Measurements from ENCODE around the gene ATP10D. TPM values are rescaled to one million over a fixed set of nuclear protein-coding genes. Genes with fewer than 3 reads are reported as not detected.
A peak's percentile ranks its signal among the peaks of the same experiment; 100 is the strongest.

The ATP10D gene
- total RNA-seq, 1 experiment from 2014 or later: 13.8 TPM

DNA sequence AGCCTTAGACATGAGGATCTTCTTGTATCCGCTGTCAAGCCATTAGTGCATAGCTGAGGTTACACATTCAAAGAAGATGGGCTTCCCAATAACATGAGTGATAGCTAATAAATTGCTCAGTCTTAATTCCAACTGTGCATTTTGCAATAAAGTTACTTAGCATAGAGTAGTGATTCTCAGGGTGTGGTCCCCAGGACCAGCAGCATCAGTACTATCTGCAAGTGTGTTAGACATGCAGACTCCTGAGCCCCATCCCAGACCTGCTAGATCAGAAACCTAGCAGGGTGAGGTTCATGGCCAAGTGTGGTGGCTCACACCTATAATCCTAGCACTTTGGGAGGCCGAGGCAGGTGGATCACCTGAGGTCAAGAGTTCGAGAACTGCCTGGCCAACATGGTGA, 20.1 kb downstream of the ATP10D start:
- intact Hi-C loops (cut with micrococcal nuclease; ENCODE audit: unreplicated experiment): no loop called here
- no peaks in the 10 kb centered on the region for H3K27me3 Mint-ChIP-seq (ENCODE audit: unreplicated experiment)
- peaks cover 9% of the 10 kb centered on the region for H3K4me1 Mint-ChIP-seq (ENCODE audit: low read depth, unreplicated experiment)
- no TSS peak for BruUV-seq (replicated peaks)
- H3K9me3 Mint-ChIP-seq (ENCODE audit: low read depth, unreplicated experiment): no peaks in the 10 kb centered on the region
- no peak overlapping the region for H3K4me3 Mint-ChIP-seq (ENCODE audit: low read depth, unreplicated experiment)
- H3K36me3 Mint-ChIP-seq (ENCODE audit: insufficient read depth, unreplicated experiment): no peaks in the 10 kb centered on the region
- CTCF ChIA-PET: no interaction called here
- H3K27ac Mint-ChIP-seq (ENCODE audit: unreplicated experiment): no peak overlapping the region
- DNase-seq: no peak
- TF ChIP-seq, protein P1, sequence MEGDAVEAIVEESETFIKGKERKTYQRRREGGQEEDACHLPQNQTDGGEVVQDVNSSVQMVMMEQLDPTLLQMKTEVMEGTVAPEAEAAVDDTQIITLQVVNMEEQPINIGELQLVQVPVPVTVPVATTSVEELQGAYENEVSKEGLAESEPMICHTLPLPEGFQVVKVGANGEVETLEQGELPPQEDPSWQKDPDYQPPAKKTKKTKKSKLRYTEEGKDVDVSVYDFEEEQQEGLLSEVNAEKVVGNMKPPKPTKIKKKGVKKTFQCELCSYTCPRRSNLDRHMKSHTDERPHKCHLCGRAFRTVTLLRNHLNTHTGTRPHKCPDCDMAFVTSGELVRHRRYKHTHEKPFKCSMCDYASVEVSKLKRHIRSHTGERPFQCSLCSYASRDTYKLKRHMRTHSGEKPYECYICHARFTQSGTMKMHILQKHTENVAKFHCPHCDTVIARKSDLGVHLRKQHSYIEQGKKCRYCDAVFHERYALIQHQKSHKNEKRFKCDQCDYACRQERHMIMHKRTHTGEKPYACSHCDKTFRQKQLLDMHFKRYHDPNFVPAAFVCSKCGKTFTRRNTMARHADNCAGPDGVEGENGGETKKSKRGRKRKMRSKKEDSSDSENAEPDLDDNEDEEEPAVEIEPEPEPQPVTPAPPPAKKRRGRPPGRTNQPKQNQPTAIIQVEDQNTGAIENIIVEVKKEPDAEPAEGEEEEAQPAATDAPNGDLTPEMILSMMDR (IDR thresholded peaks at IDR 0.05; ENCODE audit: unreplicated experiment): no peak

DNA sequence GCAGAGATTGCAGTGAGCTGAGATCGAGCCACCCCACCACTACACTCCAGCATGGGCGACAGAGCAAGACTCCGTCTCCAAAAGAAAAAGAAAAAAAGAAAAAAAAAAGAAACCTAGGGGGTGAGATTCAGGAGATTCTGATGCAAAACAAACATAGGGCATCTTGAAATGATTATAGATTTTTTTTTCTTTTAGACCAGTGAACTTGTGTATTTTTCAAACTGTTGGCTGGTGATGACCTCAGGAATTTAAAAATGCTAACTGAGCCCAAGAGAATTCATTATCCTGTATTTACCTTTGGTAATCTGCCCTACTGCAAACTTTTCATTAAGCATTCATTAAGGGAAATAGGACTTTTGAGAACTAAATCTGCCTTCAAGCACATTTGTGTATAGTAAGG, 20.6 kb downstream of the ATP10D start:
- CTCF ChIA-PET: no interaction called here
- intact Hi-C loops (cut with micrococcal nuclease; ENCODE audit: unreplicated experiment): no loop called here
- no TSS peak for BruUV-seq (replicated peaks)
- peaks cover 14% of the 10 kb centered on the region for H3K4me1 Mint-ChIP-seq (ENCODE audit: low read depth, unreplicated experiment)
- H3K27ac Mint-ChIP-seq (ENCODE audit: unreplicated experiment): no peak overlapping the region
- no peaks in the 10 kb centered on the region for H3K36me3 Mint-ChIP-seq (ENCODE audit: insufficient read depth, unreplicated experiment)
- TF ChIP-seq, protein P1 (IDR thresholded peaks at IDR 0.05; ENCODE audit: unreplicated experiment): no peak
- H3K27me3 Mint-ChIP-seq (ENCODE audit: unreplicated experiment): no peaks in the 10 kb centered on the region
- no peaks in the 10 kb centered on the region for H3K9me3 Mint-ChIP-seq (ENCODE audit: low read depth, unreplicated experiment)
- no peak for DNase-seq
- H3K4me3 Mint-ChIP-seq (ENCODE audit: low read depth, unreplicated experiment): no peak overlapping the region

DNA sequence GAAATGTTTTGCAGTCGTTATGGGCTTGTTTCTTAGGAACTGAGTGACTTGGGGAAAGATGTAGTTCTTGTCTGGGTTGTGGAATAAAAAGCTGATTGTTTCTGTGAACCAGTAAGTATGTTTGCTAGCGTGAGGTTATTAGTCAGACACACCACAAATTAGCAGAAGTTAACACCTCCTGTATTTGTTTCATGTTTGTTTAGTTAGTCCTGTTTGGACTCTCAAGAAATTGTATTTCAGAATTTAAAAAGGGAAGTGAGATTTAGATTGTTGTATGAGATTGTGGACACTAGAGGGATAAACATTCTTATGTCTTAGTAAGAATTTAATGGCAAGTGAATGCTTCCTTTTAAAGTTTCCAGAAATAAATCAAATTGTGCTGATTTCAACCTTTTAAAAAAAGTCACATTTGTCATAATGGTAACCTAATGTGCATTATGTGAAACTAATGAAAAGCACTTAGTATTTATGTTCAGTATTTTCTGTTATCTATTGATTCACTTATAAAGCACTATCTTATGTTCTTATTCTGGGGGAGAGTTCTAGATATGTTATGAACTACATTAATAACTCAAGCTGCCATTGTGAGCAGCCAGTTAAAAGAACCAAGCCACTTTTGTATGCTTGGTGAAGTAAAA, 25.6 kb downstream of the ATP10D start:
- CTCF ChIA-PET: interaction anchor here (0.8 kb wide), 1 partner anchor 247 kb away, joined by 3 read pairs; no protein-coding TSS in a partner anchor
- TF ChIP-seq, protein P1 (IDR thresholded peaks at IDR 0.05; ENCODE audit: unreplicated experiment): no peak
- Mint-ChIP-seq H3K27ac (ENCODE audit: unreplicated experiment) (peak overlapping the region; percentile 7), H3K4me3 (ENCODE audit: low read depth, unreplicated experiment) (no peak overlapping the region), H3K4me1 (ENCODE audit: low read depth, unreplicated experiment) (peaks cover 18% of the 10 kb centered on the region), H3K36me3 (ENCODE audit: insufficient read depth, unreplicated experiment) (no peaks in the 10 kb centered on the region), H3K9me3 (ENCODE audit: low read depth, unreplicated experiment) (no peaks in the 10 kb centered on the region), H3K27me3 (ENCODE audit: unreplicated experiment) (no peaks in the 10 kb centered on the region)
- no peak for DNase-seq
- intact Hi-C loops (cut with micrococcal nuclease; ENCODE audit: unreplicated experiment): loop anchor here (2.0 to 5.0 kb wide), 2 partner anchors 20 to 42 kb away; no protein-coding TSS in a partner anchor
- BruUV-seq (replicated peaks): no TSS peak

DNA sequence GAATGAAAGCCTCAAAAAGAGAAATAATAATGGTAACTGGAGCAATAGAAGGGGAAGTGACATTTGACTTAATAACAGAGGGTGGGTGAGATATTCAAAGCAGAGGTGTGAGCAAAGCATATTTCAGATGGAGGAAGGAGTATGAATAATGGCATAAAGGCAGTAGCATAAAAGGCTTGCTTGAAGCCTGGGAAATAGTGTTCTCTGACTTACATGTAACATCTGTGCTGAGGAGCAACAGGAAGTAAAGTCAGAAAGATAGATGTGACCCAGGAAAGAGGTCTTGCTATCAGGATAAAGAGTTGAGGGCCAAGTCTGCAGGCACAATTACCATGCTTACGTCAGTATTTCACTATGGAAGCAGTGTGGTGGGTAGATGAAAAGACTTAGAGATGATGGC, 28.4 kb downstream of the ATP10D start:
- Mint-ChIP-seq H3K27ac (ENCODE audit: unreplicated experiment) (no peak overlapping the region), H3K4me3 (ENCODE audit: low read depth, unreplicated experiment) (no peak overlapping the region), H3K4me1 (ENCODE audit: low read depth, unreplicated experiment) (peaks cover 18% of the 10 kb centered on the region), H3K9me3 (ENCODE audit: low read depth, unreplicated experiment) (no peaks in the 10 kb centered on the region), H3K36me3 (ENCODE audit: insufficient read depth, unreplicated experiment) (no peaks in the 10 kb centered on the region), H3K27me3 (ENCODE audit: unreplicated experiment) (no peaks in the 10 kb centered on the region)
- TF ChIP-seq, protein P1 (IDR thresholded peaks at IDR 0.05; ENCODE audit: unreplicated experiment): no peak
- CTCF ChIA-PET: no interaction called here
- BruUV-seq (replicated peaks): no TSS peak
- DNase-seq: no peak
- intact Hi-C loops (cut with micrococcal nuclease; ENCODE audit: unreplicated experiment): loop anchor here (5.0 kb wide), 1 partner anchor 39 kb away; no protein-coding TSS in a partner anchor

Measured in Calu3 (cell line).